Measurements from ENCODE around the gene MIGA2.

DNA sequence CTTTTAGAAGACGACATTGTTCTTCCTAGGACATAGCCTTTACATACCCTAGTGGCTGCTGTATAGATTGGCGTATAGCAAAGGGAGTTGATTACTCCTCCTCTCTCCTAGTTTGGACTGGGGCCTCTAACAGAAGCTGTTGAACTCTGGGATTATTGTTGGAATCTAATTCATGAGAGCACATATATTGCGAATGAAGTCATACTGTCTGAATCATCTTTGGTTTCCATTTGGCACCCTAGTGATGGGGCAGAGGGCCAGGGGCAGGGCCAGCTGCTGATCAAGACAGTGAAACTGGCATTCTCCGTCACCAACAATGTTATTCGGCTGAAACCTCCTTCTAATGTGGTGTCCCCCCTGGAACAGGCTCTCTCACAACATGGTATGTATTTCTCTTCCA lies 48.6 kb upstream of the MIGA2 start:
- TF ChIP-seq CTCF (conservative IDR thresholded peaks at IDR 0.05; ENCODE audit: low read length) (no peak), EZH2phosphoT487 (IDR thresholded peaks at IDR 0.05; ENCODE audit: borderline replicate concordance, low read depth, low read length) (no peak)

All from OCI-LY7 (cell line).